ENCODE measurements around the gene HIP1.

DNA sequence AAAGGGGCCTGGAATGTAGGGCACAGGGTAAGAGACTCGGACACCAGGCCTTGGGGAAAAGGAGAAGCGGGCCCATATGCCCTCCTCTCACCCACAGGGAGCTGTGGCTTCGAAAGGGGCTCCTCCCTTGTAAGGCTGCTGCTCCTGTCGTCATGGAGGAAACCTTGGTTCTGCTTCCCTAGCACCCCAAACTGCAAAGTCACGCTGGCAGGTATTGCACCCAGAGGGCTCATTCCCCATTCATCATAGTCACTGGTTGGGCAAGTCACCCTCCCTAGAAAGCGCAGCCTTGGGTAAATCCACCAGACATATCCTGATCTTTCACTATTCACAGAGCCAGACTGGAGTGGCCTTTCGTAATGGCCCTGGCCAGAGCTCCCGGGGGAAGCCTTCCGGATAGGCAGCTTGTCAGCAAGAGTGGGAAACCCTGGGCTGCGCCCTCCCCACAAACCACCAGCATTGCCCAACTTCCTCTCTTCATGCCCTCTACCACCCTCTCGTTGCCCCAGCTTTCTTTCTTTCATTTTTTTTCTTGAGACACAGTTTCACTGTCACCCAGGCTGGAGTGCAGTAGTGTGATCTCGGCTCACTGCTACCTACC lies 121.0 kb downstream of the HIP1 start:
- TF ChIP-seq, protein P1, sequence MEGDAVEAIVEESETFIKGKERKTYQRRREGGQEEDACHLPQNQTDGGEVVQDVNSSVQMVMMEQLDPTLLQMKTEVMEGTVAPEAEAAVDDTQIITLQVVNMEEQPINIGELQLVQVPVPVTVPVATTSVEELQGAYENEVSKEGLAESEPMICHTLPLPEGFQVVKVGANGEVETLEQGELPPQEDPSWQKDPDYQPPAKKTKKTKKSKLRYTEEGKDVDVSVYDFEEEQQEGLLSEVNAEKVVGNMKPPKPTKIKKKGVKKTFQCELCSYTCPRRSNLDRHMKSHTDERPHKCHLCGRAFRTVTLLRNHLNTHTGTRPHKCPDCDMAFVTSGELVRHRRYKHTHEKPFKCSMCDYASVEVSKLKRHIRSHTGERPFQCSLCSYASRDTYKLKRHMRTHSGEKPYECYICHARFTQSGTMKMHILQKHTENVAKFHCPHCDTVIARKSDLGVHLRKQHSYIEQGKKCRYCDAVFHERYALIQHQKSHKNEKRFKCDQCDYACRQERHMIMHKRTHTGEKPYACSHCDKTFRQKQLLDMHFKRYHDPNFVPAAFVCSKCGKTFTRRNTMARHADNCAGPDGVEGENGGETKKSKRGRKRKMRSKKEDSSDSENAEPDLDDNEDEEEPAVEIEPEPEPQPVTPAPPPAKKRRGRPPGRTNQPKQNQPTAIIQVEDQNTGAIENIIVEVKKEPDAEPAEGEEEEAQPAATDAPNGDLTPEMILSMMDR (IDR thresholded peaks at IDR 0.05), result no peak
- TF ChIP-seq POLR2A (IDR thresholded peaks at IDR 0.05), result no peak

Data from Peyer's patch (tissue), 4 donors.